ENCODE results near the gene LRTM2. TPM values are rescaled to one million over a fixed set of nuclear protein-coding genes. Genes with fewer than 3 reads are reported as not detected.

The LRTM2 gene
- total and polyA plus RNA-seq, 2 donors (not counting 1 experiment from before 2014, with no cell fraction given) = not detected

DNA sequence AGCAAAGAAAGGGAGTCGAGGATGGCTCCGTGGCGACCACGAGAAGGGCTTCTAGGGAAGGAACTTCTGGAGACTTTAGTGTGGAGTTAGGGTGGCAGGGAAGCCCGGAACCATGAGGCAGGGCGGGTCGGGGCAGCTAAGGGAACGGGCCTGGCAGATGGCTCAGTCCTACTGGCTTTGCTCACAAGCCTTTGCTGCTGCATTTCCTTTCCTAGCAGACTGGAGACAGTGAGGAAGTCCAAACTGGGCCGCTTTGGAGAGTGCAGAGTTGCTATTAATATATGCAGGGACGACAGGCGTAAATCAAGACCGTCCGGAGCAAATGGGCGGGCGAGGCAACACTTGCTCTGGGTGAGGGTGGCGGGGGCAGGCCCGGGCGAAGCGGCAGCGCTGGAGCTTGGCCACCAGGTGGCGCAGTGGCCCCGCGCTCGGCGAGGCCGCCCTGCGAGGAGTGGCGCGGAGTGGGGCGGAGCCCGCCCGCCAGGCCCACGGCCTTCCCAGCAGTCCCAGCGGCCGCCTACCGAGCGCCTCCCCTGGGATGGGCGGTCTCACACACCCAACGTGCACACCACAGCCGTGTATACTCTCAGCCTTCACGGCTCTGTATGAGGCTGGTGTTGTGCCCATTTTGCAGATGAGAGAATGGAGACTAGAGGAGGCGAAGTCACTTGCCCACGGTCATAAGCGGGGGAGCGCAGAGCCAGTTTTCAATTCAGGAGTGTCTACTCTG, 24.4 kb upstream of the LRTM2 start:
- no peak overlapping the region for H3K9ac ChIP-seq (ENCODE audit: insufficient read depth, low read length)
- H3K4me2 ChIP-seq (ENCODE audit: extremely low read depth, insufficient read depth, low read length) = peak overlapping the region; percentile 98
- no peaks in the 10 kb centered on the region for H3K27me3 ChIP-seq (ENCODE audit: control insufficient read depth, insufficient read depth, low read length)
- peak overlapping the region; percentile 51 to 67 (median 56) for H3K4me3 ChIP-seq (replicated peaks in 1 of 4; ENCODE audit: control extremely low read depth in 1 of 4, insufficient read depth in 1 of 4, low read depth in 3 of 4, low read length in 4 of 4)
- no peaks in the 10 kb centered on the region for H3K9me3 ChIP-seq (ENCODE audit: control insufficient read depth, insufficient read depth, low read depth, low read length)
- no peak overlapping the region for H3K27ac ChIP-seq (ENCODE audit: insufficient read depth, low read length)
- no peaks in the 10 kb centered on the region for H3K79me2 ChIP-seq (ENCODE audit: control insufficient read depth, insufficient read depth, low read length)
- peak; percentile 81 to 88 for DNase-seq (ENCODE audit: low read depth in 2 of 2)
- no peaks in the 10 kb centered on the region for H3K36me3 ChIP-seq (ENCODE audit: control insufficient read depth, insufficient read depth, low read length)
- peaks cover 14% of the 10 kb centered on the region for H3K4me1 ChIP-seq (ENCODE audit: control insufficient read depth, extremely low read depth, insufficient read depth, low read length)
- peak; percentile 63 to 74 for TF ChIP-seq CTCF (conservative IDR thresholded peaks at IDR 0.05 in 1 of 2, IDR thresholded peaks at IDR 0.05 in 1 of 2; ENCODE audit: low read depth in 1 of 2, low read length in 2 of 2)
- no peak for TF ChIP-seq EZH2 (IDR thresholded peaks at IDR 0.05; ENCODE audit: low read length, missing control alignments)
- H4K20me1 ChIP-seq (ENCODE audit: control insufficient read depth, extremely low read depth, insufficient read depth, low read length) = no peaks in the 10 kb centered on the region
- H2AFZ ChIP-seq (ENCODE audit: low read length) = peak overlapping the region; percentile 78

DNA sequence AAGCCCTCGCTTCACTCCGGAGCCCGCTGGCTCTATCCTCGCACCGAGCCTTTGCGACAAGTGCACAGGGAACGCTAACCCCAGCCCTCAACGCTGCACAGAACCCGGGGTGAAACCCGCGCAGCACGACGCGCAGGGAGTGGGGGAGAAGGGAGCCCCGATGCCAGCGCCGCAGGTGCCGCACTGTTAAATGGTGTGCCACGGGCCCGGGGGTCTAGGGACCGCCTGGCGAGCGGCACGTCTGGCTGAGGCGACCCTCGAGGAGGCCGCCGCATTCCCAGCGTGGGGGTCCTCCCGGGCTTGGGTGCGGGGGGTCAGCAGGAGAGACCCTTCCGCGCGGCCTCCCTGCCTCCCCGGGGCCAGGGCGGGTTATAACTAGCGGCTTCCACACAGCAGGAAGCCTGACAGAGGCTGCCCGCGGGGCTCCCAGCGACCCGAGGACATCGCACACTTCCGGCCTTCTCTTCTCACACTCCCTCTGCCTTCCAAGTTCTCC, 23.8 kb upstream of the LRTM2 start:
- Histone ChIP-seq H3K36me3 (ENCODE audit: control insufficient read depth, insufficient read depth, low read length) (no peaks in the 10 kb centered on the region), H3K79me2 (ENCODE audit: control insufficient read depth, insufficient read depth, low read length) (no peaks in the 10 kb centered on the region), H3K27me3 (ENCODE audit: control insufficient read depth, insufficient read depth, low read length) (no peaks in the 10 kb centered on the region), H3K9ac (ENCODE audit: insufficient read depth, low read length) (peak overlapping the region; percentile 62), H3K27ac (ENCODE audit: insufficient read depth, low read length) (no peak overlapping the region), H3K4me1 (ENCODE audit: control insufficient read depth, extremely low read depth, insufficient read depth, low read length) (peaks cover 18% of the 10 kb centered on the region), H2AFZ (ENCODE audit: low read length) (peak overlapping the region; percentile 85), H3K4me2 (ENCODE audit: extremely low read depth, insufficient read depth, low read length) (peak overlapping the region; percentile 98), H4K20me1 (ENCODE audit: control insufficient read depth, extremely low read depth, insufficient read depth, low read length) (no peaks in the 10 kb centered on the region), H3K4me3 (replicated peaks in 1 of 4; ENCODE audit: control extremely low read depth in 1 of 4, insufficient read depth in 1 of 4, low read depth in 3 of 4, low read length in 4 of 4) (peak overlapping the region; percentile 51 to 67 (median 56)), H3K9me3 (ENCODE audit: control insufficient read depth, insufficient read depth, low read depth, low read length) (no peaks in the 10 kb centered on the region)
- DNase-seq (ENCODE audit: low read depth in 2 of 2) = no peak
- no peak for TF ChIP-seq CTCF (conservative IDR thresholded peaks at IDR 0.05 in 1 of 2, IDR thresholded peaks at IDR 0.05 in 1 of 2; ENCODE audit: low read depth in 1 of 2, low read length in 2 of 2)
- TF ChIP-seq EZH2 (IDR thresholded peaks at IDR 0.05; ENCODE audit: low read length, missing control alignments) = no peak

DNA sequence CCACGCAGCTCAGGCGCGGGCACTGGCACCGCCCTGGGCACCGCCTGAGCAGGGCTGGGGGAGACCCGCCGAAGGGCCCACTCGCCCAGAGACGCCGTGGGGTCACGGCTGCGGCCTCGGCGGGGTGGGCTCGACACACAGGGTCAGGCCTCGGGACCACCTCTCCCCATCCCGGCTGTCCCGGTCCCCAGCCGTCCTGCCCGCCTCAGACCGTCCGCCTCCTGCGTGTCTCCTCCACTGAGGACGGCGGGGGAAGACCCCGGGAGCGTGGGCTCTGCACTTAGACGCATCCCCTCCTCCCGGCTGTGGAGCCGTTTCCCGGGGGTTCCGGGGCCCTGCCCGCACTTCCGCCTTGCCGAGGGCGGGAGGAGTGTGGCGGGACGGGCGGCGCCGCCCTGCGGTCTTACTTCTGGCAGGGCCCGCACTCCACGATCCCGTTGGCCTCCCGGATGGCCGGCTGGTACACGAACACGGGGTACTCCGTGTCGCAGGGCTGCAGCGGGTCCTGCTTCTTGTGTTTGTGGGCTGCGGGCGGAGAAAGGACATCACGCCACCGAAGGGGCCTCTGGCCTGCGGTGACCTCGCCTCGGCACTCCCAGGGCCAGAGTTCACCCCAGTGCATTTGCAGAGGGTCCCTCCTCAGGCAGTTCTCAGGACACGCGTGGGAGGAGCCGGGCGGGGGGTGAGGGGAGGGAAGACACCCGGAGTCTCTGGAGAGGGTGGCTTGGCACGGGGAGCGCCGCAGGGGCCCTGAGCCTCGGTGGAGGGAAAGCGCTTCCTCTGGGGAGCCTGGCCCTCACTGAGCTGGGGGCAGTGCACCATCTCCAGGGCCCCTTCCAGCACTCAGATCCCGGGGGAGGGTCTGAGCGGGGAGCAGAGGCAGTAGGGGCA, 23.1 kb upstream of the LRTM2 start:
- TF ChIP-seq EZH2 (IDR thresholded peaks at IDR 0.05; ENCODE audit: low read length, missing control alignments) (no peak), CTCF (conservative IDR thresholded peaks at IDR 0.05 in 1 of 2, IDR thresholded peaks at IDR 0.05 in 1 of 2; ENCODE audit: low read depth in 1 of 2, low read length in 2 of 2) (no peak)
- H3K4me3 ChIP-seq (replicated peaks in 1 of 4; ENCODE audit: control extremely low read depth in 1 of 4, insufficient read depth in 1 of 4, low read depth in 3 of 4, low read length in 4 of 4) = peak overlapping the region; percentile 51 to 67 (median 56)

More for the DNA sequence above, 23.1 kb upstream of the LRTM2 start:
- H3K27me3 ChIP-seq (ENCODE audit: control insufficient read depth, insufficient read depth, low read length) = no peaks in the 10 kb centered on the region
- H3K9me3 ChIP-seq (ENCODE audit: control insufficient read depth, insufficient read depth, low read depth, low read length) = no peaks in the 10 kb centered on the region
- H3K27ac ChIP-seq (ENCODE audit: insufficient read depth, low read length) = no peak overlapping the region
- H2AFZ ChIP-seq (ENCODE audit: low read length) = peak overlapping the region; percentile 85
- H4K20me1 ChIP-seq (ENCODE audit: control insufficient read depth, extremely low read depth, insufficient read depth, low read length) = no peaks in the 10 kb centered on the region
- peak overlapping the region; percentile 62 for H3K9ac ChIP-seq (ENCODE audit: insufficient read depth, low read length)
- no peaks in the 10 kb centered on the region for H3K36me3 ChIP-seq (ENCODE audit: control insufficient read depth, insufficient read depth, low read length)
- no peak for DNase-seq (ENCODE audit: low read depth in 2 of 2)
- H3K4me2 ChIP-seq (ENCODE audit: extremely low read depth, insufficient read depth, low read length) = peak overlapping the region; percentile 98
- peaks cover 18% of the 10 kb centered on the region for H3K4me1 ChIP-seq (ENCODE audit: control insufficient read depth, extremely low read depth, insufficient read depth, low read length)
- H3K79me2 ChIP-seq (ENCODE audit: control insufficient read depth, insufficient read depth, low read length) = no peaks in the 10 kb centered on the region

All from fibroblast of lung (primary cell).